ENCODE data around the gene ADD2.
"Not testable (repeated sequence)": the region's sequence is repeated elsewhere in the genome, so short reads cannot be mapped to it uniquely, and the experiment has no call there.

Gene ADD2

DNA sequence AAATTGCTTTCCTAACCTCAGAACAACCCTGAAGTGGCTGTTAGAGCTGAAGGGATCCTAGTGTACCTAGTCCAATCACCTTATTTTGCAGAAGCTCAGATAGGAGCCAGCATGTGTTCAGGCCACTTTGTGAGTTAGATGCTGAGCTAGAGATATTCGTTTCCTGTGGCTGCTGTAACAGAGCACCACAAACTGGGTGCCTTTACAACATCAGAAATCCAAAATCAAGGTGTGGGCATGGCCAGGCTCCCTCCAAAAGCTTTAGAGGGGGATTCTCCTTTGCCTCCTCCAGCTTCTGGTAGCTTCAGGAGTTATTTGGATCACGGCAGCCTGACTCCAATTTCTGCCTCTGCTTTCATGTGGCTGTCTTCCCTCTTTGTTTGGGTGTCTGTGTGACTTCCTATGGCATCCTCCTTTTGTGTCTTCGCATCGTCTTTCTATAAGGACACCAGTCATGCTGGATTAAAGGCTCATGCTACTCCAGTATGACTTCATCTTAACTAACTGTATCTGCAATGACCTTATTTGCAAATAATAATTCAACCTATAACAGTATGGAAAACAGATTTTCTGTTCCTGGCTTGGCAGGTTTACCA, 128.1 kb downstream of the ADD2 start:
- no peak for DNase-seq (ENCODE audit: low read depth, low spot score)

DNA sequence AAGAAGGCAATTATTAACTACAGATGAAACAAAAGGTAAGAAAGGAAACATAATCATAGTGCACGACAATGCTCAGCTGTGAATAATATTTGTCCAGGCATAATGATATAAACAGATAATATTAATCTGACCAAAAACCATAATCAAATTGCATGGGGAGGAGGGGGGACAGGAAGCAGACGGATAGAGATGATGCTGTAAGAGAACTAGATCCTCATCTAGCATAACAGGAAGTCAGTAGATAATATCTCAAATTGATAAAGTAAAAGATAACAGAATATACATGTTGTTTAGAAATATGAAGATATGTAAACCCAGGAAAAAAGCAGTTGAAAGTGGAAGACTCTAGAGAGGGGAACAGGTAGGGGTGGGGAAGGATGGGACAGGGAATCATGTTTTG, 129.4 kb downstream of the ADD2 start:
- DNase-seq (ENCODE audit: low read depth, low spot score), result no peak

DNA sequence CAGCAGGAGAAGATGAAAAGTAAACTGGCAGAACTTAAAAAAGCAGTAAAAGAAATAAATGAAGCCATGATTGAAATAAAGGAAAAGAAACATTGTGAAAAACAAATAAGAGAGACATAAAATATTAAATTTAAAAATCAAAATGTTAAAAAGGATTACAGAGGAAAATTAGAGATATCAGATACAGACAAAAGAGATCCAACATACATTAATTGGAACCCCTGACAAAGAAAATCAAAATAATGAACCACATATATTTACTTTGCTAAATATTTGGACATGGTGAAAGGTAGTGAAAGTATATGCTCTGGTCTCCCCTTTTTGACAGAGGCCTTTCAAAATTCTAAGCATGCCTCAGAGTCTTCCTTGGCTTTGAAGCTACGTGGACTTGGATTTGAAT, 134.5 kb downstream of the ADD2 start:
- no peak for DNase-seq (ENCODE audit: low read depth, low spot score)

DNA sequence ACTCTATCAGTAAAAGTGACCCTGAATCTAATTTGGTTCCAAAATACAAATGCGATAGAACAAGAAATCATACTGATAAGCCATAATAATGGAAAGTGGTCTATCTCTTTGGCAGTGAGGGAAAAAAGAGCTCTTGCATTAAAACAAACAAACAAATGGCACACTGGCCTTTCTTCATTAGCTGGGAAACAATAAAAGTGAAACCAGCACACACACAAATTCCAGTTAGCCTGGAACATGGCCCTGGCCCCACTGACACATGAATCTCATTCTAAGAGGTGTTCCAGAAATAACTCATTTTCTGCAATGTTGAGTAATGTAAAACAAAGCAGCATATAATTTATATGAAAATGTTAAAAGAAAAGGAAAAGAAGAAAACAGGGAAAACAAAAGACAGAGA, 135.0 kb downstream of the ADD2 start:
- no peak for DNase-seq (ENCODE audit: low read depth, low spot score)

DNA sequence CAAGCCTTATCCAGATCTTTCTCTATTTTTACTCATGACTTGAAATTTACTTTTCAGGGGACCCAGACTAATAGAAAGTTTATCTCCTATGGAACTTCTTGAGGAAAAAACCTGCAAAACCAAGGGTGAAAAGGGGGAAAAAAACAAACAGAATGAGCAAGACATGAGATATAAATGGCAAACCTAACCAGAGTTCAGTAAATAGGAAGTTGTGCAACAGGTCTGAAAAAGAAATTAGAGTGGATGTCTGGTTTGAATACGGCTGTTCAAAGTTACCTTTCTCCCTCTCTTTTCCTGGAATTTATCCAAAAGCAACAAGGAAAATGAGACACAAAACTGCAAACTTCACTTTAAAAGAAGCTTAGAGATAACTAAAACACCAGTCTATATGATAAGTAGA, 135.6 kb downstream of the ADD2 start:
- DNase-seq (ENCODE audit: low read depth, low spot score), result no peak

DNA sequence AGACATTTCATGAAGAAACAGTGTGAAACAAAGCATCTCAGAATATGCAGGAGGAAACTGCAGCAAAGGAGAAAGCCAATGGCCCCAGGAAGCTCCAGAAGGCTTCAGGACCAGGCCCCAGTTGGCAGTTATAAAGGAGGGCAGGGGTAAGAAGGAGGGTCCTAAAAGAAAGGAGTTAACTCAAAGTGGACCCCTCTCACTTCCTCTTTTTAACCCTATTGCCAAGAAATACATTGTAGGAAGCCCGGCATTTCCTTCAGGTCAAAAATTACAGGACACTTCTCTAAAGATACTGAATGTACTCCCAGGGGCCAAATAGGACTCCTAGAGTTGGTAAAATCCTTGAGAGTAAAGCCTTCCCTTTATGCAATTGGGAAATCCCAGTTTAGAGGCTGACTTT, 137.2 kb downstream of the ADD2 start:
- DNase-seq (ENCODE audit: low read depth, low spot score), result no peak

DNA sequence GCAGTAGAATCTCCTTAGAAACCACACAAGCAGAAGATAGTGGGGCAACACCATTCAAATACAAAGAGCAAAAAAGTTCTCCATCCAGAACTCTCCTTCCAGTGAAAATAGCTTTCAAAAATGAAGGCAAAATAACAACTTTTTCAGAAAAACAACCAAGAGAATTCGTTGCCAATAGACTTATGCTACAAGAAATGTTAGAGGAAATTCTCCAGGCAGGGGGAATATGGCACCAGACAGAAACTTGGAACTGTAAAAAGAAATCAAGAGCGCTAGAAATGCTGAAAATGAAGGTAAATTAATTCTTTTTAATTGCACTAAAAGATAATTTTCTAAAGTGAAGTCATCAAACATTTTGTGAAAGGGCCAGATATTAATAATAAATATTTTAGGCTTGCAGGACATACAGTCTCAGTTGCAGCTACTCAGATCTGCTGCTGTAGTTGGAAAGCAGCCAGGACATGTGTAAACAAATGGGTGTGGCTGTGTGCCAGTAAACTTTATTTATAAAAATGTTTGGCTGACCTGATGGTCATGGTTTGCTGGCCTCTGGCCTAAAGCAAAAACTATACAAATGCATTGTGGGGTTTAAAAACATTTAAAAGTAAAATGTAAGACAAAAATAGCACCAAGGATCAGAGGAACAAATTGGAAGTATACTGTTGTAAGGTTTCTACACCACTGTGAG, 140.6 kb downstream of the ADD2 start:
- no peak for DNase-seq (ENCODE audit: low read depth, low spot score)

DNA sequence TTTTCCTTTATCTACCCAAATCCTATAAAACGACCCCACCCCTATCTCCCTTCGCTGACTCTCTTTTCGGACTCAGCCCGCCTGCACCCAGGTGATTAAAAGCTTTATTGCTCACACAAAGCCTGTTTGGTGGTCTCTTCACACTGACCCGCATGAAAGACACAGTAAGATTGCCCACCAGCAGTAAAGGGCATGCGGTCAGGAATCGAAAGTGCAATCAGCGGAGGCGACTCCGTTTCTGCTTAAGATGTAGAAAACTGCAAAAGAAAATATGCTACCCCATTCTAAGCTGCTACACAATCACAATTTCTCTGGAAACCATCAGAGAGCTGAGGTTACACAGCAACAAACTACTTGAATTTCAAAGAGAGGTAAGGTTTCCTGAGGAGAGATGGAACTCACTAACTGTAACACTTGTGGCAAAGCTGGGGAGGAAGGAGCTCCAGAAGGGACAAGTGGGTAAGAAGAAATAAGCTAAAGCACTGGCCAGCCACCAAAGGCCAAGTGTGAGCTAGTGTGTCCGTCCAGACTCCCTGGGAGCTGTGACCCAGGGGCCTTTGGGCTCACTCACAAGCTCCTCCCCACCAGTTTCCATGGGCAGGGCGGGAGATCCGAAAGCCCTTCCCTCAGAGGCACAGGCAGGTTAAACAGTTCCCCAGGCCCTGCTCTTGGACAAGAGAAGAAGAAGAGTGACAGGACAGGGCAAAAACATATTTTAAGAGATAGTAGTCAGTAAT, 141.6 kb downstream of the ADD2 start:
- DNase-seq (ENCODE audit: low read depth, low spot score), result no peak

DNA sequence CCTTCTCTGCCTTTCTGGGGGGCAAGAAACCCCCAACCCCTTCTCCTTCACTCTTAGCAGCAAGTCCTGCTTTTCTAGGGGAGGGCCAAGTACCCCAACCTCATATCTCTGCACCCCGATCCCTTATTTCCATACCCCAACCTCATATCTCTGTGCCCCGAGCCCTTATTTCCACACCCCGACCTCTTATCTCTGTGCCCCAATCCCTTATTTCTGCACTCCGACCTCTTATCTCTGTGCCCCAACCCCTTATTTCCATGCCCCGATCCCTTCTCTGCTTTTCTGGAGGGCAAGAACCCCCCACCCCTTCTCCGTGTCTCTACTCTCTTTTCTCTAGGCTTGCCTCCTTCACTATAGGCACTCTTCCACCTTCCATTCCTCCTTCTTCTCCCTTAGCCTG, 146.5 kb downstream of the ADD2 start:
- DNase-seq (ENCODE audit: low read depth, low spot score), result not testable (repeated sequence)

DNA sequence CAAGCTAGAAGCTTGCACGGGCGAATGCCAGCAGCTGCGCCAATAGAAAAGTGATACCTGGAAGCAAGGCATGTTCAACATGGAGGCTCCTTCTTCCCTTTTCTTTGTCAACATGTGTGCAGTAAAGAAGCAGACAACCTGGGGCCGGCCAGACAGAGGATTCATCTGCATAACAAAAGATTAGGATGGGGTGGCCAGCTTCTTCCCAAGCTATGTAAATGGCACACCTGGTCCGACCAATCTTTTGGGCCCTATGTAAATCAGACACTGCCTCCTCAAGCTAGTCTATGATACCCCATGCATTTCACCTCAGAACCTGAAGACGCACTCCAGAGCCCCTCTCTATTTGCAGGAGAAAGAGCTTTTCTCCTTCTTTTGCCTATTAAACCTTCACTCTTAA, 148.0 kb downstream of the ADD2 start:
- no peak for DNase-seq (ENCODE audit: low read depth, low spot score)

DNA sequence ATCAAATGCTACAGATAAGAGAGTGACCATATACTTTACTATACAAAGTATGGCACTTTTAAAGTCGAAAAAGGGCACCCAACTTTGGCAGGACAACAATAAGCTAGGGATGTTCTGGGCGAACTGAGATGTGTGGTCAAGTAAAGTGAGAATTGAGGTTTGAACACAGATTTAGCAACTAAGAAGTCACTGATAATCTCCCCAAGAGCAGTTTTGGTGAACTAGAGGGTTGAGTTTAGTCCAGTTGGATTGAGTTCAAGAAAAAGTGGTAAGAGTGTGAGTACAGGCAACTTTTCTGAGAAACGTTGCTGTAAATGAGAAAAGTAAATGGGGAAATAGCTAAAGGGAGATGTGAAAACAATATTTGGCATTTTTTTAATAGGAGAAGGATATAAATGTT, 148.8 kb downstream of the ADD2 start:
- no peak for DNase-seq (ENCODE audit: low read depth, low spot score)

DNA sequence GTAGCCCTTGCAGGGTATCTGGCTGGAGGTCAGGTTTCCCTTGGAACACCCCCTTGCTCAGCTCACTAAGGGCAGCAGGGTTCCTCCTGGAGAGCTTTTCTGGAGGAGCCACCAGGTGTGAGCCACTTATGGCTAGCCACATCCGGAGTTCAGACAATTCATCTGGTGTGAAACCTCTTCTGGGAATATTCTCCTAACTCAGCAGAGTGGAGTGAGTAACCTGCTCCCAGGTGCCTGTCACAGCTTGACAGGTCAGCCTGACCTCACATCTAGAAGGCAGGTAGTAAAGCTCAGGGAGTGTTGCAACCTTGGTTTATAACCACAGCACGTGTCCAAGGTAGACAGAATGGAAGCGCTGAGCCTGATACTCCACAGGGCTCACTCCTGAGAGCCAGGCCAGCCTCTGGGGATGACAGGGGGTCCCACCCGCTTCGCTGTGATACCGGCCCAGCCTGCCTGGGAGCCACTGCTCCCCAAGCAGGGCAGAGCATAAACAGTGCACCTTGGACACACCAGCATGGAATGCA, 151.8 kb downstream of the ADD2 start:
- no peak for DNase-seq (ENCODE audit: low read depth, low spot score)

DNA sequence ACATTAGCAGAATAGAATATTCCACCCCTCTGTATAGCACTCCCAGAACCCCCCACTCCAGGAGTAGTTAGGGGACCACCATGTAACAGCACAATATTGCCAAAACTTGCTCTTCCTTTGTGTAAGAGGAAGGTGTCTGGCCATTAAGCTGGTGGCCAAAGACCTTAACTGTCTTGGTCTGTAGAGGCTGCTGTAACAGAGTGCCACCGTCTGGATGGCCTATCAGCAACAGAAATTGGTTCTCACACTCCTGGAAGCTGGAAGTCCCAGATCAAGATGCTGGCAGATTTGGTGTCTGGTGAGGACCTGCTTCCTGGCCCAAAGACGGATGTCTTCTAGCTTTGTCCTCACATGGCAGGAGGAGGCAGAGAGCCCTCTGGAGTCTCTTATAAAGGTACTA, 152.8 kb downstream of the ADD2 start:
- DNase-seq (ENCODE audit: low read depth, low spot score), result no peak

DNA sequence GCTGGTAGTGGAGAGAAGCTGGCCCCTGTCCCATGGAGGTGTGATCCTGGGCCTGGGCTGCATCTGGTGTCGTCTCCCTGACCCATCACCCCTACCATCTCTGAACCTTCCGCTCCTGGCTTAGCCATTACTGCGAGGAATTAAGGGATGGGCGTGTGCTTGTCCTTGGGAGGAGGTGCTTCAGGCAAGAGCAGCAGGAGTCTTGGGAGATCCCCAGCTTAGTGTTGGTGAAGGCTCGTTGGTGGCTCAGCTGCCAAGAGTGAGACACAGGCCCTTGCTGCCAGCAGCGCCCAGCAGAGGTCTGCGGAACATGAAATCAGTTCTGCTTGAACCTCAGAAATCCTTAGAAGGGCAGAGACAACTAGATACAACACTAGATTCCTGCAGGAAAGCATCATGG, 154.5 kb downstream of the ADD2 start:
- DNase-seq (ENCODE audit: low read depth, low spot score), result no peak

DNA sequence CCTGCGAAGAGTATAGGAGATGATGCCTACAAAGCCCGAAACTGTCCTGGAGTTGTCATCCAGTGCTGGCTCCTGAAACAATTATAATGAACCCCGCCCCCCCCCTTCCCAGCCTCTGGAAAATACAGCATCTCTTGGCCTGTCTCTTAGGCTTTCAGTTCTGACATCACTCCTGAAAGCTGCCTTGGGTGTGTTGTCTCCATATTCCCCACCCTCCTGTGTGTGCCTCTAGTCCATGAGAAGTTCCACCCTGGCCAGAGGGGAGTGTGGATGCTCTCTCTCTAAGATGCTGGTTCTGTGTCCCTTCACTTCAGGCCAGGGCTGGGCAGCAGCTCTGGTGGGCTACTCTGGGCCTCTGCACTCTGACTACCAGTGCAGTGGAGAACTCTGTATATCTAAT, 155.4 kb downstream of the ADD2 start:
- no peak for DNase-seq (ENCODE audit: low read depth, low spot score)

DNA sequence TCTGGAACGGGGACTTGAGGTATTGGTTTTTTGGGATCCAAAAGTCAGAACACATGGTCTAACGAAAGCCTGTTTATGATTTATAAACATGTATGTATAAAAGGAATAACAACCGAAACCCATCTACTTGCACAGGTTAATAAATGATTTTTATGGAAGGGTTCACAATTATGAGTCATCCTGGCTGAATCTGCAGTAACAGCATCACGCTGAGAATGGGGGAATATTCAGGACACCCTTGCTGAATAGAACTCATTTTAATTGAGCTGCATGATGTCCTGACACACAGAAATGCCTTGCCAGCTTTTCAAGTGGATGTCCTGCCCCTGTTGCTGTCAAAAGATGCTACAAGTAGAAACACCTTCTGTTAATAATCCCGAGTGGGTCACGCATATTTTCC, 159.6 kb downstream of the ADD2 start:
- DNase-seq (ENCODE audit: low read depth, low spot score), result no peak

DNA sequence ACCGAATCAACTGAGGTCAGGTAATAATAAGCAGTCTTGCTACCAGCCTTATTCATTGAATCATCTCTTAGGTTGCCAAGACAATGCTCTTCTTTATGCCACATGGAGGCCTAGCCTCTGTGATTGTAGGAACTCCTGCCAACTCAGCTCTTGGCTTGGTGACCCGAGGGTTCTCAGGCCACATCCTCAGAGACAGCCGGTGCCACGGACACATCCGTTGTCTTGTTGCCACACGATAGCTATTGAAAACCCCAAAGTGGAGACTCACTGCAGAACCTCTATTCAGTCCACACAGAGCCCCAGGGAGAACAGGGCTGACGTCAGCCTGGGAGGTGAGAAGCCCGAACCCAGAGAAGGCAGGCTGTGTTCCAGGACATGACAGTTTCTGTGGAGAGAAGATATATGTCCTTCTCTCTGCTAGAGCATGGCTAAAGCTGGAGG, 160.9 kb downstream of the ADD2 start:
- DNase-seq (ENCODE audit: low read depth, low spot score), result no peak
